Airway epithelial cell (primary cell): Measurements from ENCODE around the gene RGPD5. TPM values are rescaled to one million over a fixed set of nuclear protein-coding genes. Genes with fewer than 3 reads are reported as not detected.

Experiments
- total RNA-seq: library from RNA; depleted of rRNA; stranded (reverse); fragments of >200 nt; gene quantifications from 2 replicates; pipeline ENCODE4 v1.2.3, GENCODE V29; 2015

RGPD5 gene
- 5.4 and 12.2 TPM in 2 replicates for total RNA-seq

GRCh38 chr2:109794074-109794737 lies at the start of gene RGPD5:
Gene RGPD5 (plus strand): TSS chr2:109794305. CDS start chr2:109794466, 161 bp downstream.

DNA sequence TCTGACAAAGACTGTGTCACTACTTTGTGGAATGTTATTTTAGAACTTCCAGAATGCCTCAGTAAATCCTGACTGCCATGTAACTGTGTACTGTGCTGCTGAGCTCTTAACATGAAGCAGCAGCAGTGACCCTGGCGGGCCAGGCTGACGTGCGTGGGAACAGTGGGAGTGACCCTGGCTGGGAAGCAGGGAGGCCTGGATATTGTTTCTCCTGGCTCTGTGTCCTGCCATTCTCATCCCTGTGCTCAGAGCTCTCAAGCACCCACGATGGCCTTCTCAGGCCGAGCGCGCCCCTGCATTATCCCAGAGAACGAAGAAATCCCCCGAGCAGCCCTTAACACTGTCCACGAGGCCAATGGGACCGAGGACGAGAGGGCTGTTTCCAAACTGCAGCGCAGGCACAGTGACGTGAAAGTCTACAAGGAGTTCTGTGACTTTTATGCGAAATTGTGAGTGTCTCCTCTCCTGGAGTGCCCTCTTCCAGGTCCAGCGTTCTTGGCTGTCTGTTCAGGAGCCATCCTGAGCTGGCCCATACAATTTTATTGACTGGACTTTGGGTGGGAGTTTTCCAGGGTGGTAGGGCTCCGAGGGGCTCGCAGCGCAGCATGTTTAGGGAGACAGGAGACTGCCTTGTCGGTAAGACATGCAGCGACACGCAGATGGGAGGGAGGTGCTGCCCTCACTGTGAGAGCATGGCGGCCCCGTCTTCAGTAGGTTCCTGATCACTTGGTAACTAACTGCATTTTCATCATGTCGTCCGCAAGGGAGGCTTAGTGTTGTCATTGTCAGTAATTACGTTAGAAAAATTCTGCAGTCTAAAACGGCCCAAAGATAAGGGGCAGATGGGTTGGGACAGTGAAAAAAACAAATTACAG lies 104.6 kb downstream of the RGPD5 start, which contains the start of gene LIMS3:
LIMS3 (plus strand) TSS at position 227 of the 875 bp plus-strand sequence; CDS start at position 268, 41 bp downstream.

Other genes starting within 250 kb of the RGPD5 start
- 35.5 and 53.3 TPM in 2 replicates for gene SEPTIN10, start 180.3 kb upstream of the RGPD5 start, total RNA-seq
- gene SOWAHC, start 179.9 kb upstream of the RGPD5 start, total RNA-seq, result 45.2 and 53.9 TPM in 2 replicates
- 1.4 TPM in 1 of 2 replicates, not detected in the other for gene LIMS3, start 104.4 kb downstream of the RGPD5 start, total RNA-seq